Chondrocyte (in vitro differentiated cells): ENCODE data around the gene KRT7. TPM values are rescaled to one million over a fixed set of nuclear protein-coding genes. Genes with fewer than 3 reads are reported as not detected.

ENCODE experiments used
- DNase-seq: peaks from one replicate; pipeline ENCODE4 v3.0.0; 2021; ENCODE audit warnings: mixed read lengths, low spot score
- H3K27ac Mint-ChIP-seq: one replicate; pipeline ENCODE4 v1.8.0; 2021; ENCODE audit warnings: mild to moderate bottlenecking, moderate library complexity, mixed read lengths; ENCODE audit not compliant: unreplicated experiment
- H3K27me3 Mint-ChIP-seq: 2 replicates; pipeline ENCODE4 v1.8.0; 2021; ENCODE audit warnings: low read depth, mixed read lengths
- H3K36me3 Mint-ChIP-seq: 2 replicates; pipeline ENCODE4 v1.8.0; 2021; ENCODE audit warnings: low read depth, mixed read lengths
- H3K4me1 Mint-ChIP-seq: 2 replicates; pipeline ENCODE4 v1.8.0; 2021; ENCODE audit warnings: low read depth, mild to moderate bottlenecking, mixed read lengths
- H3K4me3 Mint-ChIP-seq: one replicate; pipeline ENCODE4 v1.8.0; 2021; ENCODE audit warnings: mild to moderate bottlenecking, moderate library complexity, mixed read lengths; ENCODE audit not compliant: unreplicated experiment
- H3K9me3 Mint-ChIP-seq: 2 replicates; pipeline ENCODE4 v1.8.0; 2021; ENCODE audit warnings: low read depth, mixed read lengths
- CTCF ChIP-seq: fragments of 200-600 bp; sonication (generic); IDR thresholded peaks from 2 replicates; pipeline ENCODE4 v1.5.0; 2021; ENCODE audit warnings: antibody characterized with exemption, mild to moderate bottlenecking, moderate library complexity
- total RNA-seq: library from RNA; stranded (reverse); gene quantifications from 3 replicates; pipeline ENCODE4 v1.2.1, GENCODE V29; 2021

The KRT7 gene
- total RNA-seq, 1 donor from 2014 or later, result 266 TPM

- Mint-ChIP-seq H3K4me1 (peaks cover 51% of the 10 kb centered on the region), H3K36me3 (no peaks in the 10 kb centered on the region), H3K4me3 (no peak overlapping the region), H3K9me3 (no peaks in the 10 kb centered on the region), H3K27me3 (no peaks in the 10 kb centered on the region), H3K27ac (no peak overlapping the region)
- DNase-seq, result peak; percentile 57
- TF ChIP-seq CTCF, result no peak
These were observed 15.8 kb upstream of the KRT7 start for GRCh38 chr12:52217223-52217622.

GRCh38 chr12:52218001-52218400 is 15.0 kb upstream of the KRT7 start:
- no peak for TF ChIP-seq CTCF
- Mint-ChIP-seq H3K36me3 (no peaks in the 10 kb centered on the region), H3K27ac (no peak overlapping the region), H3K9me3 (no peaks in the 10 kb centered on the region), H3K27me3 (no peaks in the 10 kb centered on the region), H3K4me1 (peaks cover 51% of the 10 kb centered on the region), H3K4me3 (no peak overlapping the region)
- DNase-seq, result no peak

GRCh38 chr12:52220477-52220876 is 12.6 kb upstream of the KRT7 start:
- no peak for DNase-seq
- Mint-ChIP-seq H3K36me3 (peaks cover 6% of the 10 kb centered on the region), H3K4me3 (no peak overlapping the region), H3K27me3 (no peaks in the 10 kb centered on the region), H3K4me1 (peaks cover 44% of the 10 kb centered on the region), H3K9me3 (peaks cover 11% of the 10 kb centered on the region), H3K27ac (no peak overlapping the region)
- no peak for TF ChIP-seq CTCF

GRCh38 chr12:52221070-52221781 is 11.8 kb upstream of the KRT7 start:
- no peaks in the 10 kb centered on the region for H3K27me3 Mint-ChIP-seq
- no peak overlapping the region for H3K4me3 Mint-ChIP-seq
- peaks cover 11% of the 10 kb centered on the region for H3K9me3 Mint-ChIP-seq
- H3K4me1 Mint-ChIP-seq, result peaks cover 37% of the 10 kb centered on the region
- no peak for TF ChIP-seq CTCF
- no peak for DNase-seq
- peaks cover 6% of the 10 kb centered on the region for H3K36me3 Mint-ChIP-seq
- no peak overlapping the region for H3K27ac Mint-ChIP-seq

GRCh38 chr12:52221912-52222457 is 11.1 kb upstream of the KRT7 start:
- H3K4me1 Mint-ChIP-seq, result peaks cover 39% of the 10 kb centered on the region
- no peak overlapping the region for H3K27ac Mint-ChIP-seq
- H3K4me3 Mint-ChIP-seq, result no peak overlapping the region
- peaks cover 9% of the 10 kb centered on the region for H3K36me3 Mint-ChIP-seq
- peaks cover 18% of the 10 kb centered on the region for H3K9me3 Mint-ChIP-seq
- peak; percentile 59 for DNase-seq
- no peaks in the 10 kb centered on the region for H3K27me3 Mint-ChIP-seq
- TF ChIP-seq CTCF, result peak; percentile 74
